HT-29 (cell line): ENCODE data around the gene CDC14B. TPM values are rescaled to one million over a fixed set of nuclear protein-coding genes. Genes with fewer than 3 reads are reported as not detected.
"Not testable (repeated sequence)": the region's sequence is repeated elsewhere in the genome, so short reads cannot be mapped to it uniquely, and the experiment has no call there.

Experiments
- DNase-seq: peaks from one replicate; pipeline ENCODE4 v3.0.0-alpha.2; 2015; ENCODE audit warnings: low spot score
- total RNA-seq: library from RNA; depleted of rRNA; stranded (reverse); fragments of >200 nt; shearing (Covaris generic); gene quantifications from 2 replicates; pipeline ENCODE4 v1.2.3, GENCODE V29; 2014

Gene CDC14B
- total RNA-seq, 1 experiment from 2014 or later, result 11.7 TPM

DNA sequence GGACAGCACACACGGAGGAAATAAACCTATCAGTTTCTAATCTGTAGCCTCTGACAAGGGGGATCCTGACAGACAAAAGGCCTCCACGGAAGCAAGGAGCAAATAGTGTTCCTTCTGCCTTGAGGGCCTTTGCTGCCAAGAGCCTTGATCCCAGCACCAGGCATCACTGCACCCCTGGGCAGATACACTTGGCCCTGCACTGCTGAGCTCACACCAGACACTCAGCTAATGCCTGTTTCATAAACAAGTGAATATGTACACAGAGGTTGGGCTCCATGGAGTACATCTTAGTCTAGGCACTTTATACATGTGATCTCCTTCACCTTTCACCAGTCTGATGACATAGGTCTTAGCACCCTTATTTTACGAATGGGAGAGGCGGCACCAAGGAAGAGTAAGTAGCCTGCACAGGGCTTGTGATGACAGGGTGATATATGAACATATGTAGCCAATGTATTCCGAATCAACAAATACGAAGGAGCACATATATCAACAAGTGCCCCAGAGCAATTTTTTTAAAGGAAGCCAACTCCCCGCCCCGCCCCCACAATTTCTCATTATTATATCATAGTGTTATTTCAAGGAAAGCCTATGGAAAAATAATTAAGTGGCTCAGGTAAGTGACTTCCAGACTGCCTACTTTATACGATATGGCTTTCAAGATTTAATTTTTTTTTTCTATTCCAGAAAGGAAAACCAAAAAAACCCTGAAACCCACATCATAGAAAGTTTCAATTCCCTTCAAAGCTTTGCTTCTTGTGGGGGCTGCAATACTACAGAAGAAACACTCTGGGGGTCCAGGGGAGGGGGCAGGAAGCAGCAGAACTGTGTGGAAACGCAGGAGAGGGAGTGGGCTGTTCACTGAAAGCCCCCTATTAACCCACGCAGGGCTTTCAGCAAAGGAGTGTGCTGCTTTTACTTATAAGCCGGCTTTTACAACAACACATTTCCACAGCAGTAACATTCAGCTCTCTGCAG is 32.0 kb downstream of the CDC14B start:
- DNase-seq, result no peak

DNA sequence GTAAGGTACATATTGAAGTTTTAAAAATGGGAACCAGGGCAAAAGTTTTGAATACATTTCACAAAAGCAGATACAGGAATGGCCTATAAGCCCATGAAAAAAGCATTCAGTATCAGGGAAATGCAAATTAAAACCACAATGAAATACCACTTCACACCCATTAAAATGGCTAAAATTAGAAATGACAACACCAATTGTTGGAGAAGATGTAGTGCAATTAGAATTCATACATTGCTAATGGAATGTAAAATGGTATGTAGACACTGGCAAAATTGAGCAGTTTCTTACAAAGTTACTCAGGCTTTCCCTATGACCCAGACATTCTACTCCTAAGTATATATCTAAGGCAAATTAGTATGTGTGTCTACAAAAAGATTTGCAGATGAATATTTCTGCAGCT is 34.2 kb downstream of the CDC14B start:
- no peak for DNase-seq

- DNase-seq, result not testable (repeated sequence)
Measured at GRCh38 chr9:96582199-96582598, 37.4 kb downstream of the CDC14B start.

GRCh38 chr9:96581786-96582185 is 37.9 kb downstream of the CDC14B start:
- DNase-seq, result no peak

DNA sequence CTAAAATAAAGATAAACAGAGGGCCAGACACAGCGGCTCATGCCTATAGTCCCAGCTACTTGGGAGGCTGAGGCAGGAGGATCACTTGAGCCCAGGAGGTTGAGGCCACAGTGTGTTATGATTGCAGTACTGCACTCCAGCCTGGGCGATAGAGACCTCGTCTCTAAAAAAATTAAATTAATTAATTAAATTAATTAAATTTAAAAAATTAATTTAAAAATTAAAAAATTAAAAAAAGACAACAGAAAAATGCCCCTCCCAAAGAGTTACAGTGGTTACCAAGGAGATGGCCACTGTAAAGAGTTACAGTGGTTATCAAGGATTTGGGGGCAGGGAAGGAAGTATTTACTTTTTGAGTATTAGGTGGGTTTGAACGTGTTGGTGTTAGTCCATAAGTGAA is 38.3 kb downstream of the CDC14B start:
- DNase-seq, result no peak

- DNase-seq, result no peak
Measured at GRCh38 chr9:96574931-96575351, 44.7 kb downstream of the CDC14B start.

DNA sequence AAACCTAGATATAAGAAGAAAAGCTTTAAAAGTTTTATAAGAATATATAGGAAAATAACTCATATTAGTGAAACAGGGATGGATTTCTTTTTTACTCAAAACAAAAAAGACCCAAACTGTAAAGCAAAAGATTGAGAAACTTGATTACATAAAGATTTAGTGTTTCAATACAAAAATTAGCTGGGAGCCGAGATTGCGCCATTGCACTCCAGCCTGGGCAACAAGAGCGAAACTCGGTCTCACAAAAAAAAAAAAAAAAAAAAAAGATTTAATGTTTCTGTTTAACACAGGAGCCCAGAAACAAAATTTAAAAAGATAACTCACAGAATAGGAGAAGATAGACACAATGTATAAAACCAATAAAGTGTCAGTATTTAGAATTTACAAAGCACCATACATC is 45.2 kb downstream of the CDC14B start:
- DNase-seq, result no peak

GRCh38 chr9:96567203-96567700 is 52.4 kb downstream of the CDC14B start:
- no peak for DNase-seq

DNA sequence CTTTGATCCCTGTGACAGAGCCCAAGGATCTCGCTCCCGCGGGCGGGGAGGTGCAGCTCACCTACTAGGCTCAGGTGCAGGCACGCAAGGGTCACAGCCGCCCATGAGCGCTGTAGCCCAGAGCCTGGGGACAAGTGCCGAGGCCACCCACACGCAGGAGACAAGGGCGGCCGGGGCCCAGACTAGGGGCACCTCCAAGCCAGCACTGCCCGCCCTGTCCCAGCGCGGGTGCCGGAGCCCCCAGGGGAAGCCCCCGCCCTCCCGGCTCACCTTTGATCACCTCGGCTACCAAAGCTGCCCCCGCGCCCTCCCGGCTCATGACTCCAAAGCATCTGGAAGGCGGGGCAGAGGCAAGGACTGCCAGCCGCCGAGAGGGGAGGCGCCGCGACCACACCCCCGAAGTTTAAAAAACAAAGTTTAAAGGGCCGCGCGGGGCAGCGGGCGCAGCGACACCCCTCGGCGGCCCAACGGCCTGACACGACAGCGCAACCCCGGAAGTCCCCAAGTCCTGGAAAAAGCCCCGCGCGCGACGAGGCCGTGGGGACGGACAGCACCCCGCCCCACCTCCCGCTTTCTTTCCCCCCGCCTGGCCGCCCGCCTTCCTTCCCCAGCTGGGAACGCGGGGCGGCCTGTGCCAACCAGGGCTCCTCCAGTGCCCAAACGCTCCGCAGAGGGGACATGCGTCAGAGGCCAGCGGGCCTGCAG is 53.0 kb downstream of the CDC14B start:
- DNase-seq, result peak; percentile 97

- no peak for DNase-seq
Measured at GRCh38 chr9:96565671-96566497, 53.8 kb downstream of the CDC14B start.

- DNase-seq, result no peak
Measured at GRCh38 chr9:96564217-96564616, 55.4 kb downstream of the CDC14B start.

- no peak for DNase-seq
Measured at GRCh38 chr9:96559339-96559943, 60.2 kb downstream of the CDC14B start.

GRCh38 chr9:96557921-96558320 is 61.7 kb downstream of the CDC14B start:
- no peak for DNase-seq

DNA sequence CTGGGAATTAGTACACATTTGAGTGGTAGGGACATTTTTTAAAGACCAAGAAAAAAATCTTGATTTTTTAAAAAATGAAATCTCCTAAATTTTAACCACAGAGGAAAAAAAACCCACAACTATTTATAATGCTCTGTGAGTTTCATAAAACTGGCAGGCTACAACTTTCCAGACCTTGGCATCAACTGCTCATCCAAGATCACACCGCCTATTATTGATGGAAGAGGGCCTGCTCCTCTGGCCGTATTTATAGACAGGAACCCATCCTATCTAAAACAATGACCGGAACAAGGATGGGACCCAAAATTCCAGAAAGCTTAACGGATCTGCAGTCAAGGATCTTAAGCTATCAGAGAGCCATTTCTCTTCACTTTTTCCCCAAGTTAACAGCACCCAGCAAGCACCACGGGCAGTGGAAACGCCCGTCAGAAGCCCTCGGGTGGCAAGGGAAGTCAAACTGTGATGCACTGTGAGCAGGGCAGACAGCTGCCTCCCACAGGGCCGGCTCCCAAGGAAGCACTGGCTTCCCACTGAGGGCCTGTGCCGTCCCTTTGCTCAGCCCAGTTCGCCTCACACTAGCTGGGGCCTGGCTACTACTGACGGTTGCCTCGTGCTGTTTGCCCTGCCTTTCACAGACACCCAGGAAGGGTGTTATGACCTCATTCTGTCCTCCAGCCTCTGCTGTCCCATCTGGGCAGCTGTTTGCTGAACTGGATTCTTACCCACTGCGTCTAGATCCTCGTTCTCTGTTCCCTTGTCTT is 62.8 kb downstream of the CDC14B start:
- no peak for DNase-seq

DNA sequence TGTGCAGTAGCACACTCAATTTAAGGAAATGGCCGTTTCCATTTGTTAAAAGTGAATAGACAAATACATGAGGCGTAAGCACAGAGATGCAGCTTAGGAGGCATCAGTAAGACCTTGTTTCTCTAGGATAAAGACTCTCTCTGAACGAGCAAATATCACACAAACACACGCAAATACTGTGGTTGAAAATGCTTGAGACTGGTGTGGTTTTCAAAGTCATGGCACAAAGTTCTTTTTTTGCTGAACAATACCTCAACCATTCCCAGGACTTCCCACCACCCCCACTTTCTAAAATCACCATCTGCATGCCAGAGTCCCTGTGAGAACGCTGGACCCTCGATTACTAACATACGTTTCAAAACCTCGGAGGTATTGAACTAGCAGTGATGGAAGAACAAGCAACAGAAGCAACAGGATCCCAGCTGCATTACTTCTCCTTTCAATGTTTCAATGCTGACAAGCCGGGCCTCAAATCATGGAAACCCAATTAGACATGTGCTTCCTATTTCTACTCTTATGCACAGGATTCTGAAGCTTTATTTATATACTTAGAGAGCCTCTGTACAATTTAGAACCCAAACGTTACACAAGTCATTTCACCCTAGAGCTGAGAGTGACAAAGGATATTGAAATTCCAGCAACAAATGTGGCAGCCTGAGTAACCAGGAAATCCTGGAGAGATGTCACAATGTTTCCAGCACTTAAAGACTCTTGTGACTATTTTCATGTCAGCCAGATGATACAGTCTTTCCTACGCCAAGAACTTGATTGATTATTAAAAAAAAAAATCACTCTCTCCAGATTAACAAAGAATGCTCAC is 63.9 kb downstream of the CDC14B start:
- DNase-seq, result no peak

GRCh38 chr9:96554801-96555566 is 64.7 kb downstream of the CDC14B start:
- no peak for DNase-seq

DNA sequence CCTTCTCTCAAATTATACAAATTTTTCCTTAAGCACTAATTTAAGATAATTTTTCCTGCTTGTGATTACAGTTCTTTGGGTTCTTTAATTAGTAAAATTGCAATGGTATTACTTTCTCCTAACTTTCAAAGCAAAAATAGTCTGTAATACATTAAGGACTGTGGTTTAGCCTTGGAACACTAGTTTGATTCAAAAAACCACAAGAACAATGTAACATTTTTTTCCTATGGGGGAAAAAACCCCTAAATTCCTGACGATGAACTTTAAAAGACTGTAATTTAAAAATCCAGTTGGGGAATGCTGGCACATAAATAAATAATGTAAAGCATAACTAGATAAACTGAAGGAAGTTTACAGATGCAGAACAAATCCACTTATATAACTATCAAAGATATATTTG is 65.3 kb downstream of the CDC14B start:
- no peak for DNase-seq

DNA sequence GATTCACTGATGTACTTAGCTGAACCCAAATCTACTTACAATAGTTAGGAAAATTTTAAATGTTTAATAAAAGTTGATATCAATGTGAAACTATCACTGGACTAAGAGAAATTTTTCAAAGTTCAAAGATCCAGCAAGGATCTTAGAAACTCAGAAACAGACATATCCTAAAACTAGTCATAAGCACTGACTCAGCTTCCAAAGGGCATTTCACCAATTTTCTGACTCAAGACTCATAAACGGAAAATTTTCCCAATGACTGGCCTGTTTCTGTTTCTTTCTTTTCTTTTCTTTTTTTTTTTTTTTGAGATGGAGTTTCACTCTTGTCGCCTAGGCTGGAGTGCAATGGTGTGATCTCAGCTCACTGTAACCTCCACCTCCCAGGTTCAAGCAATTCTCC is 66.6 kb downstream of the CDC14B start:
- no peak for DNase-seq

- DNase-seq, result no peak
Measured at GRCh38 chr9:96551403-96551802, 68.2 kb downstream of the CDC14B start.
